CD4-positive, alpha-beta T cell (primary cell): ENCODE results near the gene VHLL. TPM values are rescaled to one million over a fixed set of nuclear protein-coding genes. Genes with fewer than 3 reads are reported as not detected.

Experiments
- ATAC-seq: fragments of 200-7000 bp; cut with Tn5 transposase; one replicate; pipeline ENCODE4 v1.10.0; 2022; ENCODE audit warnings: mild to moderate bottlenecking; ENCODE audit not compliant: poor library complexity
- CTCF ChIA-PET: fragments of 350-600 bp; sonication (Branson Sonifier 250); formaldehyde crosslinking; loops from one replicate; lab custom pipeline; 2021; ENCODE audit warnings: antibody characterized with exemption, inconsistent platforms; lab: Charles Lee
- POLR2A ChIA-PET: fragments of 350-600 bp; sonication (Branson Sonifier 250); formaldehyde crosslinking; loops from one replicate; lab custom pipeline; 2021; ENCODE audit warnings: antibody characterized with exemption, inconsistent platforms; lab: Charles Lee
- DNase-seq, 14 experiments: peaks; one replicate each; pipeline ENCODE4 v3.0.0-alpha.2; 2013 to 2020; ENCODE audit warnings: mixed read lengths in 2 of 14
- H3K27ac ChIP-seq, 2 donors: one replicate each; pipeline versions ENCODE4 v1.5.1 to v1.7.0; 2013; ENCODE audit warnings: low read length in 2 of 2, low read depth in 1 of 2, mild to moderate bottlenecking in 1 of 2
- H3K27me3 ChIP-seq, 2 experiments: 1 replicate in 1 of 2; 2 replicates in 1 of 2; pipeline versions ENCODE4 v1.6.1 to v1.7.0; 2013; ENCODE audit warnings: low read length in 2 of 2, control low read depth in 1 of 2, mild to moderate bottlenecking in 1 of 2, moderate library complexity in 1 of 2; ENCODE audit not compliant: insufficient read depth in 2 of 2, control insufficient read depth in 1 of 2
- H3K36me3 ChIP-seq: one replicate; pipeline ENCODE4 v1.6.1; 2013; ENCODE audit warnings: low read length, control low read depth; ENCODE audit not compliant: insufficient read depth
- H3K4me1 ChIP-seq: one replicate; pipeline ENCODE4 v1.6.1; 2013; ENCODE audit warnings: low read length, control low read depth; ENCODE audit not compliant: insufficient read depth
- H3K4me3 ChIP-seq: one replicate; pipeline ENCODE4 v1.5.1; 2013; ENCODE audit warnings: mild to moderate bottlenecking, low read length, moderate library complexity
- H3K9me3 ChIP-seq, 2 experiments: 1 replicate in 1 of 2; 2 replicates in 1 of 2; pipeline versions ENCODE4 v1.6.1 to v1.7.0; 2013; ENCODE audit warnings: low read length in 2 of 2, mild to moderate bottlenecking in 2 of 2, control low read depth in 1 of 2, moderate library complexity in 1 of 2; ENCODE audit not compliant: control insufficient read depth in 1 of 2, insufficient read depth in 1 of 2
- H3K27ac Mint-ChIP-seq: one replicate; pipeline ENCODE4 v1.8.0; 2020; ENCODE audit warnings: mixed read lengths
- H3K27me3 Mint-ChIP-seq: one replicate; pipeline ENCODE4 v1.8.0; 2021; ENCODE audit warnings: mixed read lengths
- H3K36me3 Mint-ChIP-seq: one replicate; pipeline ENCODE4 v1.8.0; 2021; ENCODE audit warnings: low read depth, mixed read lengths
- H3K4me1 Mint-ChIP-seq: one replicate; pipeline ENCODE4 v1.8.0; 2021; ENCODE audit warnings: low read depth, mixed read lengths
- H3K4me3 Mint-ChIP-seq: one replicate; pipeline ENCODE4 v1.8.0; 2020; ENCODE audit warnings: mild to moderate bottlenecking, mixed read lengths
- H3K9me3 Mint-ChIP-seq: one replicate; pipeline ENCODE4 v1.8.0; 2020; ENCODE audit warnings: mixed read lengths
- CTCF ChIP-seq: fragments of 200-600 bp; IDR thresholded peaks from one replicate; pipeline ENCODE4 v1.8.0; 2022; ENCODE audit warnings: antibody characterized with exemption, mild to moderate bottlenecking
- intact Hi-C, 2 experiments: fragments of 100-400 bp; cut with DNase I in 1 of 2; cut with micrococcal nuclease in 1 of 2; formaldehyde crosslinking; loops; one replicate each; pipeline versions ENCODE4 v1.15.1 to v1.9.0; 2023 to 2025; cut with DNase I, micrococcal nuclease
- total RNA-seq, 174 experiments: library from RNA in 2 of 174; stranded (reverse) in 2 of 174; gene quantifications; one replicate each; pipeline ENCODE4 v1.2.3 and lab custom pipeline; 2021 to 2026

VHLL gene
- total RNA-seq, 2 experiments from 2014 or later: not detected

- Mint-ChIP-seq H3K27me3 (no peaks in the 10 kb centered on the region), H3K27ac (no peak overlapping the region), H3K36me3 (peaks cover 44% of the 10 kb centered on the region), H3K4me3 (no peak overlapping the region), H3K9me3 (no peaks in the 10 kb centered on the region), H3K4me1 (peaks cover under 1% of the 10 kb centered on the region)
- no peaks in the 10 kb centered on the region for H3K9me3 ChIP-seq
- intact Hi-C loops: no loop called here
- no peak overlapping the region for H3K27ac ChIP-seq
- ChIA-PET POLR2A (interaction anchor here (0.7 to 1.3 kb wide), 2 partner anchors 18 to 39 kb away, joined by 3 to 6 read pairs; partner anchors contain the start of gene PMF1), CTCF (no interaction called here)
- TF ChIP-seq CTCF: no peak
- DNase-seq (no peak), ATAC-seq (no peak)
- peaks cover 9% of the 10 kb centered on the region for H3K4me1 ChIP-seq
- no peak overlapping the region for H3K4me3 ChIP-seq
- H3K27me3 ChIP-seq: no peaks in the 10 kb centered on the region
- H3K36me3 ChIP-seq: peaks cover 71% of the 10 kb centered on the region
These were observed 47.6 kb downstream of the VHLL start for GRCh38 chr1:156251527-156251926.

GRCh38 chr1:156249593-156249992 lies 49.5 kb downstream of the VHLL start:
- Mint-ChIP-seq H3K27me3 (no peaks in the 10 kb centered on the region), H3K36me3 (peaks cover 34% of the 10 kb centered on the region), H3K4me1 (peaks cover 19% of the 10 kb centered on the region), H3K9me3 (no peaks in the 10 kb centered on the region), H3K4me3 (no peak overlapping the region), H3K27ac (peak overlapping the region; percentile 55)
- ChIA-PET CTCF (no interaction called here), POLR2A (interaction anchor here (1.8 kb wide), 1 partner anchor 32 kb away, joined by 6 read pairs; the partner anchor contains the start of gene SMG5)
- Histone ChIP-seq H3K27me3 (no peaks in the 10 kb centered on the region), H3K4me3 (no peak overlapping the region), H3K9me3 (no peaks in the 10 kb centered on the region), H3K4me1 (peaks cover 26% of the 10 kb centered on the region), H3K36me3 (peaks cover 54% of the 10 kb centered on the region), H3K27ac (no peak overlapping the region)
- intact Hi-C loops: no loop called here
- ATAC-seq (no peak), DNase-seq (no peak)
- TF ChIP-seq CTCF: no peak

Other genes with a start within 250 kb of the VHLL start
- 10 to 100 TPM; 10.6 to 11.9 TPM for gene UBQLN4, start 245.5 kb downstream of the VHLL start, total RNA-seq
- gene LAMTOR2, start 244.5 kb downstream of the VHLL start, total RNA-seq: 1 to 10 TPM; 7.0 to 8.7 TPM
- gene RAB25, start 238.1 kb downstream of the VHLL start, total RNA-seq: 1 to 10 TPM in 1 of 2 experiments, under 1 TPM in 1; 0.58 to 1.3 TPM
- gene MEX3A, start 216.8 kb downstream of the VHLL start, total RNA-seq: under 1 TPM; 0.27 to 0.36 TPM
- 100 to 1,000 TPM; 435 to 455 TPM for gene LMNA, start 184.6 kb downstream of the VHLL start, total RNA-seq
- gene SEMA4A, start 145.7 kb downstream of the VHLL start, total RNA-seq: 10 to 100 TPM in 1 of 2 experiments, 1 to 10 TPM in 1; 9.4 to 10.1 TPM
- 10 to 100 TPM; 11.6 to 13.0 TPM for gene SLC25A44, start 105.2 kb downstream of the VHLL start, total RNA-seq
- 10 to 100 TPM; 58.0 to 61.2 TPM for gene PMF1, start 86.3 kb downstream of the VHLL start, total RNA-seq
- 1 to 10 TPM; 1.9 to 2.6 TPM for gene BGLAP, start 57.1 kb downstream of the VHLL start, total RNA-seq
- gene PAQR6, start 51.3 kb downstream of the VHLL start, total RNA-seq: 1 to 10 TPM; 3.4 to 3.6 TPM
- gene SMG5, start 16.5 kb downstream of the VHLL start, total RNA-seq: 10 to 100 TPM; 51.6 to 56.1 TPM
- 1 to 10 TPM; 1.0 to 1.7 TPM for gene TMEM79, start 15.0 kb downstream of the VHLL start, total RNA-seq
- 10 to 100 TPM; 12.3 to 16.1 TPM for gene GLMP, start 3.6 kb downstream of the VHLL start, total RNA-seq
- gene CCT3, start 39.0 kb upstream of the VHLL start, total RNA-seq: 10 to 100 TPM; 49.6 to 50.2 TPM
- not detected for gene TSACC, start 39.2 kb upstream of the VHLL start, total RNA-seq
- gene RHBG, start 69.9 kb upstream of the VHLL start, total RNA-seq: not detected
- gene MEF2D, start 201.5 kb upstream of the VHLL start, total RNA-seq: 100 to 1,000 TPM; 155 to 162 TPM